GM19455 (cell line): ENCODE results near the gene CAV3.
A peak's percentile ranks its signal among the peaks of the same experiment; 100 is the strongest.

Experiments
- ATAC-seq: cut with Tn5 transposase; IDR thresholded peaks from one replicate; pipeline ENCODE4 v1.9.1; 2021; ENCODE audit not compliant: unreplicated experiment

CAV3 gene

GRCh38 chr3:8760506-8760905 is 26.9 kb downstream of the CAV3 start:
- no peak for ATAC-seq

- ATAC-seq, result no peak
These were observed 28.3 kb downstream of the CAV3 start for GRCh38 chr3:8761866-8762265.

GRCh38 chr3:8762607-8763377 is 29.2 kb downstream of the CAV3 start:
- no peak for ATAC-seq

- ATAC-seq, result no peak
These were observed 30.9 kb downstream of the CAV3 start for GRCh38 chr3:8764528-8764927.

GRCh38 chr3:8765528-8765927 is 31.9 kb downstream of the CAV3 start:
- ATAC-seq, result no peak

GRCh38 chr3:8766148-8766547 is 32.5 kb downstream of the CAV3 start:
- ATAC-seq, result no peak

GRCh38 chr3:8767256-8767666 is 33.7 kb downstream of the CAV3 start:
- no peak for ATAC-seq

- ATAC-seq, result peak; percentile 62
These were observed 34.2 kb downstream of the CAV3 start for GRCh38 chr3:8767667-8768363.

- ATAC-seq, result peak; percentile 23
These were observed 34.9 kb downstream of the CAV3 start for GRCh38 chr3:8768364-8769087.

- peak; percentile 71 for ATAC-seq
These were observed 35.7 kb downstream of the CAV3 start, which contains the start of gene OXTR for GRCh38 chr3:8769088-8769822. Gene OXTR, minus strand, starts transcription at chr3:8769613. Its CDS starts 1,426 bp downstream, at chr3:8768187.

- no peak for ATAC-seq
These were observed 40.4 kb downstream of the CAV3 start for GRCh38 chr3:8773941-8774542.

- ATAC-seq, result no peak
These were observed 41.6 kb downstream of the CAV3 start for GRCh38 chr3:8775181-8775580.

GRCh38 chr3:8775602-8776001 is 42.0 kb downstream of the CAV3 start:
- no peak for ATAC-seq

- no peak for ATAC-seq
These were observed 42.8 kb downstream of the CAV3 start for GRCh38 chr3:8776406-8776805.

- ATAC-seq, result no peak
These were observed 43.8 kb downstream of the CAV3 start for GRCh38 chr3:8777201-8777977.

- ATAC-seq, result no peak
These were observed 44.3 kb downstream of the CAV3 start for GRCh38 chr3:8777978-8778267.

- ATAC-seq, result no peak
These were observed 44.9 kb downstream of the CAV3 start for GRCh38 chr3:8778475-8778874.

- ATAC-seq, result no peak
These were observed 46.7 kb downstream of the CAV3 start for GRCh38 chr3:8780279-8780678.

GRCh38 chr3:8784676-8785435 is 51.3 kb downstream of the CAV3 start:
- ATAC-seq, result no peak
